Spleen (tissue), 11 donors: ENCODE measurements around the gene NRCAM. TPM values are rescaled to one million over a fixed set of nuclear protein-coding genes. Genes with fewer than 3 reads are reported as not detected.
"Not testable (repeated sequence)": the region's sequence is repeated elsewhere in the genome, so short reads cannot be mapped to it uniquely, and the experiment has no call there.

Experiments
- DNase-seq: peaks from one replicate; pipeline ENCODE4 v3.0.0-alpha.2; 2020
- H3K27ac ChIP-seq, 8 donors: fragments of 200-600 bp; sonication (generic) in 7 of 8; 1 replicate in 4 of 8; 2 replicates in 4 of 8; pipeline versions ENCODE4 v1.5.0 to v1.8.0; 2016 to 2021; ENCODE audit warnings: inconsistent platforms in 4 of 8, mild to moderate bottlenecking in 4 of 8, moderate library complexity in 1 of 8
- H3K27me3 ChIP-seq, 7 donors: fragments of 200-600 bp; sonication (generic) in 6 of 7; replicated peaks in 1 of 7; 1 replicate in 4 of 7; 2 replicates in 3 of 7; pipeline versions ENCODE4 v1.5.0 to v1.8.0; 2016 to 2021; ENCODE audit warnings: inconsistent platforms in 3 of 7, mild to moderate bottlenecking in 1 of 7
- H3K36me3 ChIP-seq, 6 donors: fragments of 200-600 bp; sonication (generic) in 5 of 6; 1 replicate in 4 of 6; 2 replicates in 2 of 6; pipeline versions ENCODE4 v1.5.0 to v1.8.0; 2016 to 2021; ENCODE audit warnings: inconsistent platforms in 2 of 6
- H3K4me1 ChIP-seq, 6 donors: fragments of 200-600 bp; sonication (generic) in 5 of 6; 1 replicate in 3 of 6; 2 replicates in 3 of 6; pipeline versions ENCODE4 v1.5.0 to v1.8.0; 2016 to 2021; ENCODE audit warnings: inconsistent platforms in 3 of 6
- H3K4me3 ChIP-seq, 8 donors: fragments of 200-600 bp; sonication (generic) in 7 of 8; 1 replicate in 4 of 8; 2 replicates in 4 of 8; pipeline versions ENCODE4 v1.5.0 to v1.8.0; 2016 to 2021; ENCODE audit warnings: inconsistent platforms in 4 of 8, mild to moderate bottlenecking in 4 of 8, moderate library complexity in 2 of 8
- H3K9me3 ChIP-seq, 8 donors: fragments of 200-600 bp; sonication (generic) in 7 of 8; 1 replicate in 4 of 8; 2 replicates in 4 of 8; pipeline versions ENCODE4 v1.5.0 to v1.8.0; 2016 to 2021; ENCODE audit warnings: inconsistent platforms in 4 of 8
- CTCF ChIP-seq, 11 experiments: fragments of 200-600 bp in 7 of 11; fragments of 450-650 bp in 4 of 11; sonication (generic) in 4 of 11; IDR thresholded peaks in 8 of 11; conservative IDR thresholded peaks in 3 of 11; 1 replicate in 7 of 11; 2 replicates in 4 of 11; pipeline versions ENCODE4 v1.4.0 to v1.8.0; 2016 to 2021; ENCODE audit warnings: antibody characterized with exemption in 11 of 11, inconsistent platforms in 4 of 11, mild to moderate bottlenecking in 1 of 11
- POLR2A ChIP-seq, 3 donors: fragments of 450-650 bp; IDR thresholded peaks; one replicate each; pipeline ENCODE4 v1.5.1; 2017; ENCODE audit warnings: antibody characterized with exemption in 3 of 3, mild to moderate bottlenecking in 1 of 3
- POLR2AphosphoS5 ChIP-seq, 3 donors: sonication (generic); formaldehyde crosslinking; IDR thresholded peaks; one replicate each; pipeline ENCODE4 v1.5.1; 2017; ENCODE audit warnings: antibody characterized with exemption in 3 of 3
- WGBS, 5 donors: extraction: QIAGEN DNeasy Blood & Tissue Kit in 3 of 5; methylation state at CpG; one replicate each; pipeline versions ENCODE4 v1.1.5 to v1.1.7; 2013 to 2018; 5-methylcytosine and 5-hydroxymethylcytosine counted together
- intact Hi-C: fragments of 100-400 bp; cut with DNase I; formaldehyde crosslinking; loops from one replicate; pipeline ENCODE4 v1.15.0; 2023; ENCODE audit warnings: low total_unique reads
- polyA plus RNA-seq, 3 donors: library from polyadenylated mRNA; stranded (reverse); fragments of 200-250 nt; gene quantifications; one replicate each; pipeline ENCODE4 v1.2.1, GENCODE V29; 2013
- total RNA-seq, 7 donors: library from RNA; depleted of rRNA in 3 of 7; stranded (reverse); fragments of >200 nt in 3 of 7; fragmentation: NEBNext Ultra II Directional in 4 of 7; extraction: Animal tissue kit (Norgen Biotek cat#: 25700) in 4 of 7; gene quantifications; one replicate each; pipeline versions ENCODE4 v1.1.0 to v1.2.1, GENCODE V29; 2016 to 2021
- donor health status: healthy with polysubstance abuse.
- donor health status: DM: no; HTN: no; CAD: no; lungs with moderate emphysema.
- donor health status: DM: no; HTN: no; CAD: no.
- donor health status: Bipolar disorder and iron deficiency.
- donor health status: healthy.
- donor health status: DM: no; HTN: no; CAD: no.
- donor health status: DM: yes; HTN: yes; CAD: no.

Gene NRCAM
- total and polyA plus RNA-seq, 10 donors, result 4.1 to 88.5 (median 15.0) TPM

DNA sequence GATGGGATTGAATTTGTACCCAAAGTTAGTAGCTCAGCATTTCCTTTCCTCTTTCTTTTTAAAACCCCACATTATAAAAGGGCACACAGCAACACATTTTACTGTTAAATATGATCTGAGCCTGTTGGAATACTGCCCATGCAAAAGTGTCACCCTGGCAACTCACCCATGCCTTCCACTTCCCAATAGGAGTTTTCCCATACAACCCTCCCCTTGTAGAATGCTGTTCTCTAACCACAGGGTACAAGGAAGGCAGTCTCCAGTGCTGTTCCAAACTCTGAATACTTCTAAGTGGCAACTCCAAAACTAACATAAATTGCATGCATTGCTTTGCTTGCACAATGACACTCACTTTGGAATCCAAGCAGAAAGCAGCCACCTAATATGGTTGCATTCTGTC lies 60.8 kb downstream of the NRCAM start:
- Histone ChIP-seq H3K9me3 (no peaks in the 10 kb centered on the region), H3K27ac (no peak overlapping the region), H3K36me3 (no peaks in the 10 kb centered on the region), H3K4me3 (no peak overlapping the region), H3K27me3 (peaks cover 0 to 18% (median 0%) of the 10 kb centered on the region in 7 donors), H3K4me1 (no peaks in the 10 kb centered on the region)
- intact Hi-C loops, result no loop called here
- TF ChIP-seq CTCF (IDR thresholded peaks at IDR 0.05 in 8 of 11, conservative IDR thresholded peaks at IDR 0.05 in 3 of 11), result no peak
- TF ChIP-seq POLR2AphosphoS5 (IDR thresholded peaks at IDR 0.05), result no peak
- no peak for TF ChIP-seq POLR2A (IDR thresholded peaks at IDR 0.05)
- DNase-seq, result no peak

DNA sequence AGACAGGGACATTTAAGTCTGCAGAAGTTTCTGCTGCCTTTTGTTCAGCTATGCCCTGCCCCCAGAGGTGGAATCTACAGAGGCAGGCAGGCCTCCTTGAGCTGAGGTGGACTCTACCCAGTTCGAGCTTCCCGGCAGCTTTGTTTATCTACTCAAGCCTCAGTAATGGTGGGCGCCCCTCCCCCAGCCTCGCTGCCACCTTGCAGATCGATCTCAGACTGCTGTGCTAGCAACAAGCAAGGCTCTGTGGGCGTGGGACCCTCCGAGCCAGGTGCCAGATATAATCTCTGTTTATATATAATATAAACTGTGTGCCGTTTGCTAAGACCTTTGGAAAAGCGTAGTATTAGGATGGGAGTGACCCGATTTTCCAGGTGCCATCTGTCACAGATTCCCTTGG lies 63.1 kb downstream of the NRCAM start:
- H3K4me1 ChIP-seq, H3K9me3 ChIP-seq, H3K36me3 ChIP-seq, H3K27ac ChIP-seq, DNase-seq, H3K4me3 ChIP-seq, intact Hi-C loops: not testable (repeated sequence)
- peaks cover 0 to 12% (median 0%) of the 10 kb centered on the region in 7 donors for H3K27me3 ChIP-seq
- 61 to 88% (median 75%) methylated on average over 10 of the region's 10 CpGs for WGBS, 5 donors

DNA sequence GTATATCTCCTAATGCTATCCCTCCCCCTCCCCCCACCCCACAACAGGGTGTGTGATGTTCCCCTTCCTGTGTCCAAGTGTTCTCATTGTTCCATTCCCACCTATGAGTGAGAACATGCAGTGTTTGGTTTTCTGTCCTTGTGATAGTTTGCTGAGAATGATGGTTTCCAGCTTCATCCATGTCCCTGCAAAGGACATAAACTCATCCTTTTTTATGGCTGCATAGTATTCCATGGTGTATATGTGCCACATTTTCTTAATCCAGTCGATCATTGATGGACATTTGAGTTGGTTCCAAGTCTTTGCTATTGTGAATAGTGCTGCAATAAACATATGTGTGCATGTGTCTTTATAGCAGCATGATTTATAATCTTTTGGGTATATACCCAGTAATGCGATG lies 68.5 kb downstream of the NRCAM start:
- H3K27ac ChIP-seq, H3K27me3 ChIP-seq, H3K4me1 ChIP-seq, H3K4me3 ChIP-seq, DNase-seq, H3K9me3 ChIP-seq, H3K36me3 ChIP-seq, intact Hi-C loops: not testable (repeated sequence)
- 77 to 92% (median 91%) methylated on average over 2 of the region's 2 CpGs for WGBS, 5 donors

- WGBS, 5 donors, result 70 to 81% (median 77%) methylated on average over 2 of the region's 2 CpGs
- Histone ChIP-seq H3K9me3 (peaks cover 0 to 4% (median 0%) of the 10 kb centered on the region in 8 donors), H3K27ac (no peak overlapping the region), H3K4me1 (no peaks in the 10 kb centered on the region), H3K27me3 (no peaks in the 10 kb centered on the region), H3K4me3 (no peak overlapping the region), H3K36me3 (no peaks in the 10 kb centered on the region)
- DNase-seq, result no peak
- intact Hi-C loops, result no loop called here
- TF ChIP-seq POLR2A (IDR thresholded peaks at IDR 0.05) (no peak), POLR2AphosphoS5 (IDR thresholded peaks at IDR 0.05) (no peak), CTCF (IDR thresholded peaks at IDR 0.05 in 8 of 11, conservative IDR thresholded peaks at IDR 0.05 in 3 of 11) (no peak)
Measured at GRCh38 chr7:108385834-108386422, 70.3 kb downstream of the NRCAM start.

DNA sequence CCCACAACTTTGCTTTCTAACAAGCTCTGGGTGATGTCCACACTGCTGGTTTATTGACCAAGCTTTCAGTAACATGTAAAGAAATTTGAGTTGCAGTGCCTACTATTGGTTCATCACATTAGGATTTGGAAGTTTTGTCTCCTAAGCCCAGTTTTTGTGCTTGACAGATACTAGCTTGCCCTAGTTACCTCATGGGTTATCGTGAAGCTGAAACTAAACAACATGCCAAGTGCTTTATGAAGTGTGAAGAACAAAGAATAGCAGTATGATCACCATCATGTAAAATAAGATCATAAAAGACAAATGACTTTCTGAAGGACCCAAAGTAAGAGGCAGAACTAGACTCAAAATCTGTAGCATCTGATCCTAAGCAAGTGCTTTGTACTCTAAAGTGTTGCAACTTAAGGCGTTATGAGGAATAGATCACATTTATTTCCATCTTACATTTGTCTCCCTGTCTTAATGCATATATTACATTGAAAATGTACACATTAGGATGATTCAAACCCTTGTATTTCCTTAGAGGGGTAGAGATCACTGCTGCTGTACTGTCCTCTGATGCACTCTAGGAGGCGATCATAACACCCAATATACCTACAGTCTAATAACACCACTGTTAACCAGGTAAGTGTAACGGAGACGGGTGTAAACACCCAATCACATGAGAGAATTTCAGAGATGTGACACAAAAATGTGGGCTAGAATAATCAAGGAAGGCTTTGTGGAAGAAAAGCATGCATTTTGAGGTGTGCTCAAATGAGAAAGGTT lies 71.3 kb downstream of the NRCAM start:
- DNase-seq, result no peak
- intact Hi-C loops, result no loop called here
- Histone ChIP-seq H3K36me3 (no peaks in the 10 kb centered on the region), H3K9me3 (peaks cover 0 to 4% (median 0%) of the 10 kb centered on the region in 8 donors), H3K27me3 (no peaks in the 10 kb centered on the region), H3K27ac (no peak overlapping the region), H3K4me3 (no peak overlapping the region), H3K4me1 (no peaks in the 10 kb centered on the region)
- 62 to 73% (median 70%) methylated on average over 5 of the region's 5 CpGs for WGBS, 5 donors
- no peak for TF ChIP-seq POLR2AphosphoS5 (IDR thresholded peaks at IDR 0.05)
- TF ChIP-seq CTCF (IDR thresholded peaks at IDR 0.05 in 8 of 11, conservative IDR thresholded peaks at IDR 0.05 in 3 of 11), result no peak
- no peak for TF ChIP-seq POLR2A (IDR thresholded peaks at IDR 0.05)
